HEK293 (cell line): ENCODE data around the gene SPINK1.

Source experiments
- GLIS2 ChIP-seq: fragments of 450-650 bp; formaldehyde crosslinking; IDR thresholded peaks from 2 replicates; pipeline ENCODE4 v1.5.1; 2016; ENCODE audit warnings: missing biosample characterization, missing genetic modification characterization
- KLF10 ChIP-seq: fragments of 450-650 bp; IDR thresholded peaks from 2 replicates; pipeline ENCODE4 v1.5.1; 2018; ENCODE audit warnings: missing biosample characterization, mild to moderate bottlenecking, missing genetic modification characterization
- ZNF529 ChIP-seq: fragments of 450-650 bp; formaldehyde crosslinking; IDR thresholded peaks from 2 replicates; pipeline ENCODE4 v1.5.1; 2017; ENCODE audit warnings: missing genetic modification characterization, missing biosample characterization; ENCODE audit not compliant: insufficient replicate concordance
- TF ChIP-seq, protein P1 (sequence below): fragments of 450-650 bp; formaldehyde crosslinking; IDR thresholded peaks from 2 replicates; pipeline ENCODE4 v1.5.1; 2017; ENCODE audit warnings: missing biosample characterization, missing genetic modification characterization
- TF ChIP-seq, protein P2 (sequence below): fragments of 450-650 bp; formaldehyde crosslinking; optimal IDR thresholded peaks from 2 replicates; pipeline ENCODE3; 2016; ENCODE audit warnings: missing biosample characterization, mild to moderate bottlenecking, missing genetic modification characterization

DNA sequence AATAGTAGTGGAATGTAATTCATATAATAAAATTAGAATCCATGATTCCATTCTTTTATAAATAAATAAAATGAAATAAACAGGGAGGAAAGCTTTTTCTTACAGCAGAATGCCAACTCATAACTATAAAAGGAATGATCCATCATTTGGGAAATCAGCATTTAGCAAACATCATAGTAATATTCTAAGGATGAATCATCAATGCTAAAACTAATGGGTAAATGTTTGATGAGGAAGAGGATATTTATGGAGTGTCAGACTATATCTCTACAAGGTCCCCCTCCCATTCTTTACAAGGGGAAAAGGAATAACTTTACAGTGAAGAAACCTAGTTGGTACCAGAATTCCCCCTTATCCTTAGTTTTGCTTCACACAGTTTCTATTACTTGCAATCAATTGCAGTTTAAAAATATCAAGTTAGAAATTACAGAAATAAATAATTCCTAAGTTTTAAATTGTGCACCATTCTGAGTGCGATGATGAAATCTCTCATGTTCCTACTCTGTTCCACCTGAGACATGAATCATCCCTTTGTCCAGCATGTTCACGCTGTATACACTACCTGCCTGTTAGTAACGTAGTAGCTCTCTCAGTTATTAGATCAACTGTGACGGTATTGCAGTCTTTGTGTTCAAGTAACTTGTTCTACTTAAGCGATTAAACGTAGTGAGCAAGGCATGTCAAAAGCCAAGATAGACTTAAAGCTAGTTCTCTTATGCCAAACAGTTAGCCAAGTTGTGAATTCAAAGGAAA, 34.7 kb downstream of the SPINK1 start:
- no peak for TF ChIP-seq KLF10 (tag by site-specific recombination)
- TF ChIP-seq, protein P1, sequence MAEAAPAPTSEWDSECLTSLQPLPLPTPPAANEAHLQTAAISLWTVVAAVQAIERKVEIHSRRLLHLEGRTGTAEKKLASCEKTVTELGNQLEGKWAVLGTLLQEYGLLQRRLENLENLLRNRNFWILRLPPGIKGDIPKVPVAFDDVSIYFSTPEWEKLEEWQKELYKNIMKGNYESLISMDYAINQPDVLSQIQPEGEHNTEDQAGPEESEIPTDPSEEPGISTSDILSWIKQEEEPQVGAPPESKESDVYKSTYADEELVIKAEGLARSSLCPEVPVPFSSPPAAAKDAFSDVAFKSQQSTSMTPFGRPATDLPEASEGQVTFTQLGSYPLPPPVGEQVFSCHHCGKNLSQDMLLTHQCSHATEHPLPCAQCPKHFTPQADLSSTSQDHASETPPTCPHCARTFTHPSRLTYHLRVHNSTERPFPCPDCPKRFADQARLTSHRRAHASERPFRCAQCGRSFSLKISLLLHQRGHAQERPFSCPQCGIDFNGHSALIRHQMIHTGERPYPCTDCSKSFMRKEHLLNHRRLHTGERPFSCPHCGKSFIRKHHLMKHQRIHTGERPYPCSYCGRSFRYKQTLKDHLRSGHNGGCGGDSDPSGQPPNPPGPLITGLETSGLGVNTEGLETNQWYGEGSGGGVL (tag by site-specific recombination), result no peak
- TF ChIP-seq, protein P2, sequence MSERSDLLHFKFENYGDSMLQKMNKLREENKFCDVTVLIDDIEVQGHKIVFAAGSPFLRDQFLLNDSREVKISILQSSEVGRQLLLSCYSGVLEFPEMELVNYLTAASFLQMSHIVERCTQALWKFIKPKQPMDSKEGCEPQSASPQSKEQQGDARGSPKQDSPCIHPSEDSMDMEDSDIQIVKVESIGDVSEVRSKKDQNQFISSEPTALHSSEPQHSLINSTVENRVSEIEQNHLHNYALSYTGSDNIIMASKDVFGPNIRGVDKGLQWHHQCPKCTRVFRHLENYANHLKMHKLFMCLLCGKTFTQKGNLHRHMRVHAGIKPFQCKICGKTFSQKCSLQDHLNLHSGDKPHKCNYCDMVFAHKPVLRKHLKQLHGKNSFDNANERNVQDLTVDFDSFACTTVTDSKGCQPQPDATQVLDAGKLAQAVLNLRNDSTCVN (tag by site-specific recombination), result no peak
- no peak for TF ChIP-seq ZNF529 (tag by site-specific recombination)
- TF ChIP-seq GLIS2 (tag by site-specific recombination), result no peak
